HL-60 (cell line): ENCODE results near the gene EDN3.

Source experiments
- DNase-seq, 2 experiments: peaks; one replicate each; pipeline ENCODE4 v3.0.0-alpha.2; 2010 to 2020; ENCODE audit warnings: low read depth in 1 of 2, low spot score in 1 of 2
- H3K27ac ChIP-seq: fragments of 250-450 bp; sonication (Bioruptor Pico); replicated peaks from 2 replicates; pipeline ENCODE4 v1.5.1; 2020; ENCODE audit warnings: mild to moderate bottlenecking, moderate library complexity
- H3K27me3 ChIP-seq: fragments of 250-450 bp; sonication (Bioruptor Pico); 2 replicates; pipeline ENCODE4 v1.5.1; 2021; ENCODE audit warnings: mild to moderate bottlenecking, moderate library complexity; ENCODE audit not compliant: insufficient read depth, poor library complexity, severe bottlenecking
- H3K4me3 ChIP-seq: replicated peaks from 2 replicates; pipeline ENCODE4 v1.5.1; 2011; ENCODE audit warnings: mild to moderate bottlenecking, control low read depth, low read length; ENCODE audit not compliant: insufficient read depth
- GABPA ChIP-seq: IDR thresholded peaks from 2 replicates; pipeline ENCODE4 v1.6.1; 2012; ENCODE audit warnings: low read depth
- POLR2AphosphoS5 ChIP-seq: IDR thresholded peaks from 2 replicates; pipeline ENCODE4 v1.6.1; 2012; ENCODE audit warnings: low read depth
- REST ChIP-seq: IDR thresholded peaks from 2 replicates; pipeline ENCODE4 v1.6.1; 2012; ENCODE audit warnings: low read depth; ENCODE audit not compliant: insufficient replicate concordance
- SPI1 ChIP-seq: IDR thresholded peaks from 2 replicates; pipeline ENCODE4 v1.6.1; 2012; ENCODE audit warnings: low read depth, mild to moderate bottlenecking, borderline replicate concordance
- TF ChIP-seq, protein P1 (sequence below): IDR thresholded peaks from one replicate; pipeline ENCODE4 v1.5.1; 2011; ENCODE audit warnings: low read length, control low read depth, inconsistent platforms; ENCODE audit not compliant: insufficient read depth

The EDN3 gene

GRCh38 chr20:59299945-59300332 lies 472 bp upstream of the EDN3 start:
- Histone ChIP-seq H3K27me3 (peaks cover 3% of the 10 kb centered on the region), H3K27ac (no peak overlapping the region), H3K4me3 (no peak overlapping the region)
- no peak for TF ChIP-seq POLR2AphosphoS5
- TF ChIP-seq, protein P1, sequence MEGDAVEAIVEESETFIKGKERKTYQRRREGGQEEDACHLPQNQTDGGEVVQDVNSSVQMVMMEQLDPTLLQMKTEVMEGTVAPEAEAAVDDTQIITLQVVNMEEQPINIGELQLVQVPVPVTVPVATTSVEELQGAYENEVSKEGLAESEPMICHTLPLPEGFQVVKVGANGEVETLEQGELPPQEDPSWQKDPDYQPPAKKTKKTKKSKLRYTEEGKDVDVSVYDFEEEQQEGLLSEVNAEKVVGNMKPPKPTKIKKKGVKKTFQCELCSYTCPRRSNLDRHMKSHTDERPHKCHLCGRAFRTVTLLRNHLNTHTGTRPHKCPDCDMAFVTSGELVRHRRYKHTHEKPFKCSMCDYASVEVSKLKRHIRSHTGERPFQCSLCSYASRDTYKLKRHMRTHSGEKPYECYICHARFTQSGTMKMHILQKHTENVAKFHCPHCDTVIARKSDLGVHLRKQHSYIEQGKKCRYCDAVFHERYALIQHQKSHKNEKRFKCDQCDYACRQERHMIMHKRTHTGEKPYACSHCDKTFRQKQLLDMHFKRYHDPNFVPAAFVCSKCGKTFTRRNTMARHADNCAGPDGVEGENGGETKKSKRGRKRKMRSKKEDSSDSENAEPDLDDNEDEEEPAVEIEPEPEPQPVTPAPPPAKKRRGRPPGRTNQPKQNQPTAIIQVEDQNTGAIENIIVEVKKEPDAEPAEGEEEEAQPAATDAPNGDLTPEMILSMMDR = no peak
- no peak for TF ChIP-seq SPI1
- no peak for TF ChIP-seq GABPA
- TF ChIP-seq REST = no peak
- no peak for DNase-seq

GRCh38 chr20:59301343-59302007 lies 1.1 kb downstream of the EDN3 start:
- TF ChIP-seq POLR2AphosphoS5 (no peak), REST (no peak), SPI1 (no peak), GABPA (no peak)
- TF ChIP-seq, protein P1 = no peak
- DNase-seq = no peak
- H3K27ac ChIP-seq = no peak overlapping the region
- peaks cover 3% of the 10 kb centered on the region for H3K27me3 ChIP-seq
- no peak overlapping the region for H3K4me3 ChIP-seq

DNA sequence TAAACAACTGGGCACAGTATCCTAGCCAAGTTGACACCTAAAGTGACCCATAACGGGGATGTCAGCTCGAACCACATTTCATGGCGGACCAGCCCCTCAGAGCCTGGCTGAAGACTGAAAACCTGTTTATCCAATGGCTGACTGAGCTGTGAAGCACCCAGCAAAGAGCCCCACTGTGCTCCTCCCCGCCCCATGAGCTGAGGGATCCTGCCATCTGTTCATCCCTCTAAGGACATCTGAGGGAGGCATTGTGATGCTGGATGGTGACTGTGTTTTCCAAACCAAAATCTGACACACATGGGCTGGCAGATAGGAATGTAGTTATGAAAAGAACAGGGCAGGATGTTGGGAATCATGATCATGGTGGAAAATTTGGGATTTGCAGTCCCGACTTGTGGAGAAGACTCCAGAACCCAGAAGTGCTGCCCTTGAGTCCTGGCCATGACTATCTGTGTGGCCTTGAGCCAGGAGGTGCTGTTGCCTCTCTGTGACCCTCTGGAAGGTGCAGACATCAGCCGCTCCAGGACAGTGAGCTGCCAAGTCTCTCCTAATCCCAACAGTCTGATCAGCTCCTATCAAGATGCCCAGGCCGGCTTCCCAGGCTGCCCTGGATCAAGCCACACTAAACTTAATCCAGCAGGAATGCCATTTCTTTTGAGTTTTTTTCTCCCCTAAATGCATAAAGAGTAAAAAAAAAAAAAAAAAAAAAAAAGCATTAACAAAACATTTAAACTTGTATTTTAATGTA lies 5.7 kb downstream of the EDN3 start:
- no peak overlapping the region for H3K4me3 ChIP-seq

More for the DNA sequence above, 5.7 kb downstream of the EDN3 start:
- H3K27ac ChIP-seq = no peak overlapping the region
- H3K27me3 ChIP-seq = no peaks in the 10 kb centered on the region
- no peak for DNase-seq
- TF ChIP-seq, protein P1 = no peak
- TF ChIP-seq POLR2AphosphoS5 = no peak
- TF ChIP-seq SPI1 = no peak
- TF ChIP-seq GABPA = no peak
- TF ChIP-seq REST = no peak
